Activated CD8-positive, alpha-beta memory T cell treated with anti-CD3 and anti-CD28 coated beads, Interleukin-2, amount 50 U/mL, for 1 hour (primary cell): ENCODE data around the gene GTF3C4.

Source experiments
- DNase-seq: peaks from one replicate; pipeline ENCODE4 v3.0.0-alpha.2; 2020; ENCODE audit errors: extremely low read depth

The GTF3C4 gene

DNA sequence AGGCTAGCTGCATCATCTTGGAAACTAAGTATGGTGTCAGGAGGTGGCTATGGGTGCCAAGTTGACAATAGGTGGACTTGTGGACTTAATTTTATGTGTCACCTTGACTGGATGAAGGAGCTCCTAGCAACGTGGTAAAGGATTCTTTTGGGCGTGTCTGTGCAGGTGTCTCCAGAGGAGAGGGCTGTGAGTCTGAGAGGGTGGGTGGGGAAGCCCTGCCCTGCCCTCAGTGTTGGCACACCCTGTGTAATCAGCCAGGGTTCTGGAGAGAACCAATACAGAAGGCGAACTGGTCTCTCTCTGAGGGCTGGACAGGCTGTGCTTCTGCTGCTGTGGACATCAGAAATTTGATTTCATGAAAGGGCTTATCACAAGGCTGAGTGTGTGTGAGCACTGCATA, 61.0 kb downstream of the GTF3C4 start:
- DNase-seq, result no peak

DNA sequence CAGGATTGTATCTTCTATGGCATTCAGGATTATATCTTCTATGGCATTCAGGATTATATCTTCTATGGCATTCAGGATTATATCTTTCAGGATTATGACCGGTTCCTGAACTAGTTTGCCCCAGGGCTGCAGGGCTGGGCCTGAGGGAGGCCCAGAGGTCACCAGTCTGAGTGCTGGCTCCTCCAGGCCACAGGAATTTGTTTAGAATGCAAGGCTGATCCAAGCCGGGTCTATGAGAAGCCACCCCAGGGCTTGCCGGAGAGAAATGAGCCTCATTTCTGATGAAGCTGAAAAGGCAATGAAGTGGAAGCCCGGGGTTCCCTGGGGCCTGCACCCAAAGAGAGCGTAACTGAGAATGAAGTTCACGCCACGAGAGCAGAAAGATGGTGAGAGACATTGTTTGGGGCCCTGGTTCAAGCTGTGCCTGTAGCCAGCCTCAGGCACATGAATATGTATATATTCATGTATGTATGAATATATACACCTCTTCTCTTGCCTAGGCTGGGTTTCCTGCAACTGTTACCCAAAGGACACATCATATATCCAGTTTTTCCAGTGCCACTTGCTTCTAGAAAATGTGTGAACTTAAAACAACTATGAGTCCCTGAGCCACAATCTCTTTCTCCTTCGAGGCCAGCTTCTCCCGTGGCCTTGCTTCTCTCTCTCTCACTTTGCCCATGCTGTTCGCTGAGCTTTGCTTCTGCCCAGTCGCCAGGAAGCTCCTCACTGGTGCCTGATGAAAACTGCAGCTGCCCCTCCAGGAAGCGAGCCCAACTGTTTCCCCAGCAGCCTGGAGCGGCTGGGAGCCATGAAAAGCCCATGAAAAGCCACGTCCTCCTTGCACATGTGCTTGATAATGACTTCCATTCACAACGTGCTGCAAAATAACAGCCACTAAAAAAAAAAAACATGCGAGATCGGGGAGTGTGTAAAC, 62.3 kb downstream of the GTF3C4 start:
- no peak for DNase-seq

DNA sequence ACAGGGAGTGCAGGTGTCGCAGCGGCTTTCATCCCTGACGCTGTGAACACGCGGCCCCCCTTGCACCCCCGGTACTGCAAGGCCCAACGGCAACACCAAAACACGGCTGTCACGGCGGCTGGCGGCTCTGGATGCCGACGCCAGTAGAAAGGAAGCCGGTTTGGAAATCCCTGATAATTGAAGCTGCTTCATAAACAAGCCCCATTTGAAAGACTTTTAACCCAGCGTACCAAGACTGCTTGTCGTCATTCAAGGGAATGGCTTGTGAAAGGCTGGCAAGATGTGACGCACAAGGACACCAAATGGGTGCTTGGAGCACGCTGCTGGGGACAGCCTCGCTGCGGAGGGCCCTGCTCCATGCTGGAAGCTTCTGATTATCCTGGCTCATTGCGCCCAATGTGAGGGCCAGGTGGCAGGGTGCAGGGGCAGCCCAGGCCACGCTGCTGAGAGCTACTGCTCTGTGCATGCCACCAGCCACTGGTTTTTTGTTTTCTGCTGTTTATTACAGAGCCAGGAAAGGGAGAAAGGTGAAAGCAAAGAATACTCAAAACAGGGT, 63.1 kb downstream of the GTF3C4 start:
- DNase-seq, result no peak

DNA sequence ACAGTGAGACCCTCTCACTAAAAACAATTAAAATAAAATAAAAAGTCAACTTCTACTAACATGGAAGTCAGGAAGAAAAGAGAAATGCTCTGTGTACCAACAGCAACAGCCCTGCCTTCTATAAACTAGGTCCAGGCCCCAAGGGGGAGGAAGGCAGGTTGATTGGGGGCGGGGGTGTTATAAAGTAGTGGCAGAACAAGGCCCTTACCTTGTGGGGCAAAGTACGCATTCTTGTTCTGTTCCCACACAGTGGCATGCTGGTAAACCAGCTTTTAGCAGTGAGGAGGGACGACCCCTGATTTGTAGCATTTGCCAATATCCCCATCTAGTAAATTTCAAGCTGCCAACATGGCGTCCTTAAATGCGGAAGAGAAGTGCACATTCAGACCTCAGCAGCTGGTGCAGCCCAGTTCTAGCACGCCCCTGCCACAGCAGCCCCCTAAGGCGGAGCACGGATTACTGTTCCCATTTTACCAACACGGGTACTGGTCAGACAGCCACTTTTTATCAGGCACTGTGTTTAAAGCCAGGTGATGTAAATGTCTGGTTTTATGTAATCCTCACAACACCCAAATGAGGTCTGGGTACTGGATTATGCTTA, 69.5 kb downstream of the GTF3C4 start:
- DNase-seq, result no peak

DNA sequence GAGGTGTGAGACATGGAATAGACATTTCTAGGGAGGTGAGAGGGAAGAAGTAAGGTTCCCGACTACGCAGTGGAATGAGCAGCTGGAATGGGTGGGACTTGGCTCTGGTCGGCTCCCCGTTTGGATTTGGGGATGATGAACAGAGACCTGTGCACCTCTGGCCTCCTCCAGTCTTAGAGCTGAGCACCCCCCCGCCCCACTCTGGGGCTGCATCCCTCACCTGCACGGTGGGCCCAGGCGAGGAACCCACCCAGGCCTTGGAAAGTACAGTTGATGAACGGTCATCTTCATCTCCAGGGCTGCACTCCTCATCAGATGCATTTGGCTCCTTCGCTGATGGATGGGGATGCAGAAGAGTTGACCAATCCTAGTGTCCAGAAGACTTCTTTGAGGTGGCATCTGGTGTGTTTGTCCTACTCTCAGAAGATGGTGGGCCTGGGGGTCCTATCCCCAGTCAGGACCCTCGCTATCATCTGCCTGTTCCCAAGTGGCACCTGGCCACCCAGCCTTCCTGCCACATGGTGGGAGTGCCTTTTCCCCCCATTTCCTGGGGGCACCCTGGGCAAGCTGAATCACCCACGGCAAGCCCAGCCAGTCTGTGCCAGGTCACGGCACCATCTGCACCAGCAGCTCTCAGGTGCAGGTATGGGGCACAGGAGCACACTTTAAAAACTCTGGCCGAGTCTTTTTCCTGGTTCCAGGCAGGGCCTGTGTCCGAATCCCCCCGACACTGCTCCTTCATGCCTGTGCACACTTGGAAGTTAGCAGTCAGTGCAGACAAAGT, 70.5 kb downstream of the GTF3C4 start:
- no peak for DNase-seq

DNA sequence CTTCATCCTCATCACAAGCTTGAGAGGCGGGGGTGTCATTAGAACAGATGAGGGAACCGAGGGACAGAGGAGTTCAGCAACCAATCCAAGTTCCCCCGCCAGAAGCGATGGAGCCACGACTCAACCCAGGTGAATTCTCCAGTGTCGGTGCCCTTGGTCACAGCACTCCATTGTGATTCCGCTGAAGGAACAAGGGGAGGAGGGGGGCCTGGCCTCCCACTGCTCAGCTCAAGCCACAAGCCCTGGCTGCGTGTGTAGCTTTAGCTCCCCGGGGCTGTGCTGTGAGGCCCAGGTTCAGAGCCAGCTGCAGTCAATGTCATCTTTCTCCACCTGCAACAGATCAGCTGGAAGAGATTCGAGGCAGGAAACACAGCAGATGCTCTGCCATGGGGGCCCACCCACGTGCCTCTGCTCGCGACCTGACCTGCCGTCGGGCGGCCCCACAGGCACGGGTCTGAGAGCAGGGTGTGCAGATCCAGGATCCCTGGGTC, 72.6 kb downstream of the GTF3C4 start:
- no peak for DNase-seq

DNA sequence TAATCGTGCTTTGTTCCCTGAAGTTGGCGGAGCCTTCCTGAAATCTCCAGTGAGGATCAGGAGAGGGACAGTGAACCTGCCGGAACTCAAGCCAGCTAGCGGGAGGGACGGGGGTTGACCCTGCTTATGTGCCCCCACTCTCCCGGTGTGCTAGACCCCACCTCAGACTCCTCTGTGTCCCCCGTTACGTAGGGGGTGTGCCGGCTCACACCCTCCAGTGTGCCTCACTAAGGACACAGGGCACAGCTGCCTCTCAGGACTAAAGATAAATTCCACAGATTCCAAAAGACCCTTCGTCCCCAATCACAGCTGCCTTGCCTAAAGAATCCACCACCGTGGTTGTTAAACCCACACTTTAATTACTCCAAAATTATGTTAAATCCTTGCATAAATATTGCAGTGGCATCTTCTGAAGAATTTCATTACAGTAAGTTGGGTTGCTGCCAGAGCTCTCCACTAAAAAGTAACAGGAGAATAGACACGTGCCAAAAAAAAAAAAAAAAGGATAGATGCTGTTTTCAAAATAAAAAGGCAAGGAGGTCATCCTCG, 73.7 kb downstream of the GTF3C4 start:
- DNase-seq, result no peak
